ENCODE measurements around the gene CHST8.

CHST8 gene

GRCh38 chr19:33620611-33621010, 1.1 kb upstream of the CHST8 start:
- DNase-seq = no peak

- DNase-seq = no peak
Measured at GRCh38 chr19:33621065-33621785, 528 bp upstream of the CHST8 start.

GRCh38 chr19:33622505-33622808, 704 bp downstream of the CHST8 start:
- no peak for DNase-seq

GRCh38 chr19:33622809-33623511, 1.2 kb downstream of the CHST8 start:
- DNase-seq = no peak

- DNase-seq = no peak
Measured at GRCh38 chr19:33624586-33624985, 2.8 kb downstream of the CHST8 start.

- no peak for DNase-seq
Measured at GRCh38 chr19:33627526-33627925, 5.8 kb downstream of the CHST8 start.

- no peak for DNase-seq
Measured at GRCh38 chr19:33627962-33628839, 6.4 kb downstream of the CHST8 start.

- no peak for DNase-seq
Measured at GRCh38 chr19:33628921-33629825, 7.4 kb downstream of the CHST8 start.

- DNase-seq = no peak
Measured at GRCh38 chr19:33629826-33630375, 8.1 kb downstream of the CHST8 start.

GRCh38 chr19:33630880-33631608, 9.3 kb downstream of the CHST8 start:
- no peak for DNase-seq

- DNase-seq = no peak
Measured at GRCh38 chr19:33631609-33631973, 9.8 kb downstream of the CHST8 start.

- DNase-seq = no peak
Measured at GRCh38 chr19:33634361-33635091, 12.8 kb downstream of the CHST8 start.

GRCh38 chr19:33638167-33639034, 16.6 kb downstream of the CHST8 start:
- no peak for DNase-seq

- no peak for DNase-seq
Measured at GRCh38 chr19:33639035-33639681, 17.4 kb downstream of the CHST8 start.

GRCh38 chr19:33640773-33641172, 19.0 kb downstream of the CHST8 start:
- no peak for DNase-seq

GRCh38 chr19:33641261-33641660, 19.5 kb downstream of the CHST8 start:
- DNase-seq = no peak

GRCh38 chr19:33641956-33642498, 20.3 kb downstream of the CHST8 start:
- no peak for DNase-seq

- DNase-seq = no peak
Measured at GRCh38 chr19:33644284-33644836, 22.6 kb downstream of the CHST8 start.

GRCh38 chr19:33646306-33646705, 24.6 kb downstream of the CHST8 start:
- no peak for DNase-seq

Data from activated gamma-delta T cell (primary cell).